HepG2 (cell line): ENCODE results near the gene FMO2. TPM values are rescaled to one million over a fixed set of nuclear protein-coding genes. Genes with fewer than 3 reads are reported as not detected.
A peak's percentile ranks its signal among the peaks of the same experiment; 100 is the strongest.

Experiments used
- ATM ChIP-seq: fragments of 450-650 bp; IDR thresholded peaks from 2 replicates; pipeline ENCODE4 v1.7.1; 2017; ENCODE audit warnings: mild to moderate bottlenecking, borderline replicate concordance
- ELF3 ChIP-seq: IDR thresholded peaks from 2 replicates; pipeline ENCODE4 v1.6.1; 2016; ENCODE audit warnings: missing genetic modification reagents, missing compliant biosample characterization
- GATAD2A ChIP-seq: IDR thresholded peaks from 2 replicates; pipeline ENCODE4 v1.6.1; 2016
- NBN ChIP-seq: fragments of 450-650 bp; conservative IDR thresholded peaks from 2 replicates; pipeline ENCODE4 v1.6.1; 2017
- PCBP1 ChIP-seq: fragments of 200-400 bp; formaldehyde crosslinking; IDR thresholded peaks from 2 replicates; pipeline ENCODE4 v1.6.1; 2017; ENCODE audit warnings: mild to moderate bottlenecking, low read depth, low read length, borderline replicate concordance
- POLR2G ChIP-seq: fragments of 200-400 bp; formaldehyde crosslinking; IDR thresholded peaks from 2 replicates; pipeline ENCODE4 v1.6.1; 2018; ENCODE audit warnings: mild to moderate bottlenecking, low read depth, low read length, moderate library complexity
- SOX13 ChIP-seq, 3 experiments: fragments of 450-650 bp in 1 of 3; sonication (generic) in 1 of 3; formaldehyde crosslinking in 1 of 3; IDR thresholded peaks in 2 of 3; conservative IDR thresholded peaks in 1 of 3; 2 replicates each; pipeline versions ENCODE4 v1.5.0 to v1.6.1; 2016 to 2020; ENCODE audit warnings: antibody characterized with exemption in 1 of 3, mild to moderate bottlenecking in 1 of 3, missing compliant biosample characterization in 1 of 3, missing genetic modification reagents in 1 of 3, moderate library complexity in 1 of 3
- TCF7 ChIP-seq: sonication (generic); IDR thresholded peaks from 2 replicates; pipeline ENCODE4 v1.6.1; 2016; ENCODE audit warnings: antibody characterized with exemption, low read depth
- TCF7L2 ChIP-seq: IDR thresholded peaks from 2 replicates; pipeline ENCODE4 v1.6.1; 2011; ENCODE audit warnings: mild to moderate bottlenecking, low read depth, low read length, moderate library complexity
- ZNF605 ChIP-seq: sonication (generic); formaldehyde crosslinking; IDR thresholded peaks from 2 replicates; pipeline ENCODE4 v1.8.0; 2022; ENCODE audit warnings: mild to moderate bottlenecking, missing genetic modification reagents
- polyA plus RNA-seq, 8 experiments: library from polyadenylated mRNA; depleted of rRNA in 3 of 8; stranded (reverse) in 7 of 8; unstranded in 1 of 8; fragments of >200 nt; fragmentation: Illumina TruSeq in 4 of 8; extraction: Trizol in 4 of 8; gene quantifications; 2 replicates each; pipeline versions ENCODE4 v1.2.1 to v1.2.3, GENCODE V29; 2011 to 2016; ENCODE audit warnings: low read depth in 4 of 8, missing spikeins in 1 of 8, mixed read lengths in 1 of 8; ENCODE audit not compliant: insufficient read depth in 1 of 8
- total RNA-seq, 5 experiments: library from RNA; depleted of rRNA; stranded (reverse); fragments of >200 nt; fragmentation: Illumina TruSeq; extraction: Trizol; gene quantifications; 2 replicates each; pipeline ENCODE4 v1.2.3, GENCODE V29; 2016; ENCODE audit warnings: low read depth in 1 of 5
- TF ChIP-seq, protein P1 (sequence below): sonication (generic); formaldehyde crosslinking; IDR thresholded peaks from 2 replicates; pipeline ENCODE4 v1.8.0; 2023; ENCODE audit warnings: mild to moderate bottlenecking, missing genetic modification reagents
- TF ChIP-seq, protein P2 (sequence below): IDR thresholded peaks from 2 replicates; pipeline ENCODE4 v1.4.0; 2020; ENCODE audit warnings: mild to moderate bottlenecking, missing genetic modification reagents

Gene FMO2
- total and polyA plus RNA-seq, 2 of the 13 experiments (the other 11 are each of a cell fraction or from before 2014, with no cell fraction given), result not detected

DNA sequence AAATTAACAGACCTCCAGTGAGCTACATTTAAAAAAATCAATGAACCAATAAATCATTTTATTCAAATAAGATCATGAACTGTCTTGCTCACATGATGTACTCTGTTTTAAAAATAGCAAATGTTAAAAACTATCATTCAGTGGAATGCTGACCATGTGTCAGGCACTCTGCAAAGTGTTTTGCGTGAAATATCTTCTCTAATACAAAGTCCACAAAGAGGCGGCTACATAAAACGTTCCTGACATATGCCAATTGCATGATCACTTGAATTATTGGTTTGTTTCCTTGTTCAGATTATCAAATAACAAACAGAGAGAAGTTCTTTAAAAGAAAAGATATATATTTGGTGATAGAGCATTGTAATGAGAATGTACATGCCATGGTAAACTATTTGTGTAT, 10.7 kb downstream of the FMO2 start (continued):
- TF ChIP-seq ZNF605 (CRISPR knock-in tag) (no peak), SOX13 (IDR thresholded peaks at IDR 0.05) (no peak), SOX13 (CRISPR knock-in tag; conservative IDR thresholded peaks at IDR 0.05 in 1 of 2, IDR thresholded peaks at IDR 0.05 in 1 of 2) (peak in 1 of 2 experiments; percentile 8; a peak in 1 of 4 replicates), ELF3 (CRISPR knock-in tag) (peak; percentile 69), TCF7L2 (0 out of 2 replicates have a peak, but pooled peaks have one; percentile 28), GATAD2A (CRISPR knock-in tag) (no peak), TCF7 (peak; percentile 51; the same call in 1 of the 2 replicates), ATM (no peak), NBN (no peak), PCBP1 (no peak), POLR2G (no peak)
- TF ChIP-seq, protein P1, sequence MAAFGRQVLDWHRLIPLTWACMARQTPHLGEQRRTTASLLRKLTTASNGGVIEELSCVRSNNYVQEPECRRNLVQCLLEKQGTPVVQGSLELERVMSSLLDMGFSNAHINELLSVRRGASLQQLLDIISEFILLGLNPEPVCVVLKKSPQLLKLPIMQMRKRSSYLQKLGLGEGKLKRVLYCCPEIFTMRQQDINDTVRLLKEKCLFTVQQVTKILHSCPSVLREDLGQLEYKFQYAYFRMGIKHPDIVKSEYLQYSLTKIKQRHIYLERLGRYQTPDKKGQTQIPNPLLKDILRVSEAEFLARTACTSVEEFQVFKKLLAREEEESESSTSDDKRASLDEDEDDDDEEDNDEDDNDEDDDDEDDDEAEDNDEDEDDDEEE (CRISPR knock-in tag), result no peak
- TF ChIP-seq, protein P2, sequence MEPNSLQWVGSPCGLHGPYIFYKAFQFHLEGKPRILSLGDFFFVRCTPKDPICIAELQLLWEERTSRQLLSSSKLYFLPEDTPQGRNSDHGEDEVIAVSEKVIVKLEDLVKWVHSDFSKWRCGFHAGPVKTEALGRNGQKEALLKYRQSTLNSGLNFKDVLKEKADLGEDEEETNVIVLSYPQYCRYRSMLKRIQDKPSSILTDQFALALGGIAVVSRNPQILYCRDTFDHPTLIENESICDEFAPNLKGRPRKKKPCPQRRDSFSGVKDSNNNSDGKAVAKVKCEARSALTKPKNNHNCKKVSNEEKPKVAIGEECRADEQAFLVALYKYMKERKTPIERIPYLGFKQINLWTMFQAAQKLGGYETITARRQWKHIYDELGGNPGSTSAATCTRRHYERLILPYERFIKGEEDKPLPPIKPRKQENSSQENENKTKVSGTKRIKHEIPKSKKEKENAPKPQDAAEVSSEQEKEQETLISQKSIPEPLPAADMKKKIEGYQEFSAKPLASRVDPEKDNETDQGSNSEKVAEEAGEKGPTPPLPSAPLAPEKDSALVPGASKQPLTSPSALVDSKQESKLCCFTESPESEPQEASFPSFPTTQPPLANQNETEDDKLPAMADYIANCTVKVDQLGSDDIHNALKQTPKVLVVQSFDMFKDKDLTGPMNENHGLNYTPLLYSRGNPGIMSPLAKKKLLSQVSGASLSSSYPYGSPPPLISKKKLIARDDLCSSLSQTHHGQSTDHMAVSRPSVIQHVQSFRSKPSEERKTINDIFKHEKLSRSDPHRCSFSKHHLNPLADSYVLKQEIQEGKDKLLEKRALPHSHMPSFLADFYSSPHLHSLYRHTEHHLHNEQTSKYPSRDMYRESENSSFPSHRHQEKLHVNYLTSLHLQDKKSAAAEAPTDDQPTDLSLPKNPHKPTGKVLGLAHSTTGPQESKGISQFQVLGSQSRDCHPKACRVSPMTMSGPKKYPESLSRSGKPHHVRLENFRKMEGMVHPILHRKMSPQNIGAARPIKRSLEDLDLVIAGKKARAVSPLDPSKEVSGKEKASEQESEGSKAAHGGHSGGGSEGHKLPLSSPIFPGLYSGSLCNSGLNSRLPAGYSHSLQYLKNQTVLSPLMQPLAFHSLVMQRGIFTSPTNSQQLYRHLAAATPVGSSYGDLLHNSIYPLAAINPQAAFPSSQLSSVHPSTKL, result peak; percentile 52
- TF ChIP-seq, all 625 proteins: peak for 9
